K562 (cell line): ENCODE data around the gene MAP3K4. TPM values are rescaled to one million over a fixed set of nuclear protein-coding genes. Genes with fewer than 3 reads are reported as not detected.
A peak's percentile ranks its signal among the peaks of the same experiment; 100 is the strongest.

Experiments
- CLOCK ChIP-seq: fragments of 250-450 bp; sonication (Bioruptor Pico); IDR thresholded peaks from 2 replicates; pipeline ENCODE4 v1.4.0; 2020; ENCODE audit warnings: mild to moderate bottlenecking, moderate library complexity, borderline replicate concordance
- CREM ChIP-seq: IDR thresholded peaks from 2 replicates; pipeline ENCODE4 v1.6.1; 2014; ENCODE audit warnings: antibody characterized with exemption, low read depth
- DEAF1 ChIP-seq: fragments of 450-650 bp; formaldehyde crosslinking; IDR thresholded peaks from 2 replicates; pipeline ENCODE4 v1.4.0; 2020; ENCODE audit warnings: mild to moderate bottlenecking, moderate library complexity
- ESRRA ChIP-seq: fragments of 450-650 bp; IDR thresholded peaks from 2 replicates; pipeline ENCODE4 v1.6.1; 2014; ENCODE audit warnings: low read depth, mild to moderate bottlenecking, moderate library complexity, borderline replicate concordance
- GATA2 ChIP-seq: sonication (generic); formaldehyde crosslinking; IDR thresholded peaks from 2 replicates; pipeline ENCODE4 v1.4.0; 2020; ENCODE audit warnings: mild to moderate bottlenecking, missing genetic modification reagents
- HES1 ChIP-seq: fragments of 450-650 bp; IDR thresholded peaks from 2 replicates; pipeline ENCODE4 v1.6.1; 2016; ENCODE audit warnings: low read depth, mild to moderate bottlenecking, moderate library complexity
- HMG20A ChIP-seq: fragments of 450-650 bp; formaldehyde crosslinking; conservative IDR thresholded peaks from 2 replicates; pipeline ENCODE4 v1.4.0; 2020; ENCODE audit warnings: mild to moderate bottlenecking, mixed read lengths
- HMGXB4 ChIP-seq: sonication (generic); formaldehyde crosslinking; IDR thresholded peaks from 2 replicates; pipeline ENCODE4 v1.8.1; 2023; ENCODE audit warnings: mild to moderate bottlenecking, missing genetic modification reagents
- MAFF ChIP-seq: IDR thresholded peaks from 2 replicates; pipeline ENCODE4 v1.6.1; 2012; ENCODE audit warnings: low read length, improper control_type of control experiment
- MITF ChIP-seq: IDR thresholded peaks from 2 replicates; pipeline ENCODE4 v1.6.1; 2014; ENCODE audit warnings: antibody characterized with exemption
- RB1 ChIP-seq: fragments of 450-650 bp; IDR thresholded peaks from 2 replicates; pipeline ENCODE4 v1.6.1; 2017; ENCODE audit warnings: low read depth, mild to moderate bottlenecking
- ZBTB33 ChIP-seq: sonication (generic); formaldehyde crosslinking; IDR thresholded peaks from 2 replicates; pipeline ENCODE4 v1.8.1; 2023; ENCODE audit warnings: mild to moderate bottlenecking, missing genetic modification reagents
- ZFP36 ChIP-seq: fragments of 150-350 bp; IDR thresholded peaks from 2 replicates; pipeline ENCODE4 v1.6.1; 2018; ENCODE audit warnings: low read length, low read depth; ENCODE audit not compliant: partially characterized antibody
- ZNF668 ChIP-seq: fragments of 250-450 bp; sonication (Bioruptor Pico); IDR thresholded peaks from 2 replicates; pipeline ENCODE4 v1.8.0; 2022; ENCODE audit warnings: mild to moderate bottlenecking, inconsistent platforms
- ZNF740 ChIP-seq, 3 experiments: fragments of 200-800 bp in 1 of 3; sonication (Bioruptor generic) in 1 of 3; sonication (generic) in 1 of 3; formaldehyde crosslinking in 1 of 3; IDR thresholded peaks; 2 replicates each; pipeline versions ENCODE4 v1.6.1 to v1.8.0; 2016 to 2022; ENCODE audit warnings: mild to moderate bottlenecking in 2 of 3, missing compliant biosample characterization in 2 of 3, missing genetic modification characterization in 2 of 3, missing genetic modification reagents in 1 of 3
- polyA plus RNA-seq, 8 experiments: library from polyadenylated mRNA; depleted of rRNA in 4 of 8; stranded (reverse) in 5 of 8; unstranded in 3 of 8; fragments of >200 nt; fragmentation: Nextera tagmentation in 2 of 8; fragmentation: Illumina TruSeq in 1 of 8; extraction: Ambion mirVana in 2 of 8; extraction: Trizol in 1 of 8; gene quantifications; 2 replicates each; pipeline versions ENCODE4 v1.2.1 to v1.2.3, GENCODE V29; 2011 to 2014; ENCODE audit warnings: inconsistent platforms in 1 of 8, missing spikeins in 1 of 8
- total RNA-seq, 7 experiments: library from RNA; depleted of rRNA in 6 of 7; stranded (reverse); fragments of >200 nt in 6 of 7; fragmentation: Illumina TruSeq in 2 of 7; extraction: Trizol in 2 of 7; gene quantifications; 2 replicates each; pipeline versions ENCODE4 v1.2.1 to v1.2.3, GENCODE V29; 2011 to 2021; ENCODE audit warnings: low replicate concordance in 1 of 7

MAP3K4 gene
- total and polyA plus RNA-seq, 9 of the 15 experiments (the other 6 are each of a cell fraction or from before 2014, with no cell fraction given) = 21.0 to 77.2 (median 48.9) TPM

- TF ChIP-seq DEAF1 (CRISPR knock-in tag) = no peak
- no peak for TF ChIP-seq ZNF740 (CRISPR knock-in tag; IDR thresholded peaks at IDR 0.05)
- TF ChIP-seq ZNF740 (tag; IDR thresholded peaks at IDR 0.05) = no peak
- no peak for TF ChIP-seq HMG20A (CRISPR knock-in tag)
- TF ChIP-seq HMGXB4 = no peak
- no peak for TF ChIP-seq ZBTB33 (CRISPR knock-in tag)
- TF ChIP-seq ZNF668 (CRISPR knock-in tag) = no peak
- TF ChIP-seq GATA2 (CRISPR knock-in tag) = peak; percentile 45
- no peak for TF ChIP-seq MAFF
- TF ChIP-seq ESRRA = no peak
- no peak for TF ChIP-seq CREM
- peak; percentile 37 for TF ChIP-seq ZFP36
- TF ChIP-seq MITF = no peak
- no peak for TF ChIP-seq RB1
- no peak for TF ChIP-seq CLOCK (CRISPR knock-in tag)
- no peak for TF ChIP-seq HES1
These were observed 76.8 kb downstream of the MAP3K4 start (continued) for GRCh38 chr6:161068321-161068741.
